GM12891 (cell line): ENCODE results near the gene MAP2K2.

Experiments
- DNase-seq: peaks from one replicate; pipeline ENCODE4 v3.0.0; 2011; ENCODE audit warnings: low spot score; ENCODE audit not compliant: insufficient read length
- FAIRE-seq: peaks from 2 replicates; lab custom pipeline; 2011; peaks lifted over from hg19 to GRCh38; lab: Jason Lieb, UNC
- PAX5 ChIP-seq: IDR thresholded peaks from 2 replicates; pipeline ENCODE4 v1.6.1; 2011; ENCODE audit warnings: low read length, moderate library complexity, mild to moderate bottlenecking; ENCODE audit not compliant: insufficient read depth, severe bottlenecking
- POLR2A ChIP-seq: IDR thresholded peaks from 2 replicates; pipeline ENCODE4 v1.6.1; 2011; ENCODE audit warnings: low read depth, low read length, control low read depth
- POLR2AphosphoS5 ChIP-seq: IDR thresholded peaks from 2 replicates; pipeline ENCODE4 v1.6.1; 2011; ENCODE audit warnings: low read depth, low read length, control low read depth
- POU2F2 ChIP-seq: IDR thresholded peaks from 2 replicates; pipeline ENCODE4 v1.6.1; 2011; ENCODE audit warnings: low read depth, mild to moderate bottlenecking, control low read depth, low read length, moderate library complexity
- SPI1 ChIP-seq: IDR thresholded peaks from 2 replicates; pipeline ENCODE4 v1.6.1; 2011; ENCODE audit warnings: low read depth, low read length, control low read depth
- TAF1 ChIP-seq: IDR thresholded peaks from 2 replicates; pipeline ENCODE4 v1.6.1; 2011; ENCODE audit warnings: low read depth, low read length, control low read depth

MAP2K2 gene

DNA sequence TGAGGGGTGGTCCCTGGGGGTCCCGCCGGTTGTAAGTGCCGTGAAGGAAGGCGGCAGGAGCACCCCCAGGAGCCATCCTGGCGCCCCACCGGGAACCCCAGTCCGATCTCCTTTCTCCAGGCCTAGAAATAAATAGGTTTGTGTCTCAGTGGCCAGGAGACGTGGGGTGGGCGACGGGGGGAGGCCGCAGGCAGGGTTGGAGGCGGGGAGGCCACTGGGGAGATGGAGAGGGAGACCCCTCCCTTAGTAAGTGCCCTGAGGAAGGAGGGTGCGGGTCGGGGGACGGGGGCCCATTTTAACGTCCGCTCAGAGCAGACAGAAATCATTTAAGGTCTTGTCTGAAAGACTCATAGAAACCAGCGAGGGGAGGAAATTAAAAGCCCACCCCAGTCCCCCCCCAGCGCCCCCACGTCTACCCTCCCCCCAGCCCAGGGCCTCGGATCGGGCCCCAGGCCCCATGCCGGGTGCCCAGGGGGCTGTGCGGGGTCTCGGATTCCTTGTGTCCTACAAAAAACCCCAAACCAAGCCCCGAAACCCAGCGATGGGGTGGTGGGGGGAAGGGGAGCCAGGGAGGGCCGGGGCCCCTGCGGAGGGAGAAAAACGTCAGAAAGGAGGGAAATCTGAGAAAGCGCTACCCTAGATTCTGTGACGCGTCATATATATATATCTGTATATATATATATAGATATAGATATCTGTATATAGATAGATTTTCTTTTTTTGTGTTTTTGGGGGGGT lies 76.8 kb downstream of the MAP2K2 start:
- no peak for FAIRE-seq
- no peak for DNase-seq
- TF ChIP-seq POLR2A (no peak), PAX5 (no peak)

DNA sequence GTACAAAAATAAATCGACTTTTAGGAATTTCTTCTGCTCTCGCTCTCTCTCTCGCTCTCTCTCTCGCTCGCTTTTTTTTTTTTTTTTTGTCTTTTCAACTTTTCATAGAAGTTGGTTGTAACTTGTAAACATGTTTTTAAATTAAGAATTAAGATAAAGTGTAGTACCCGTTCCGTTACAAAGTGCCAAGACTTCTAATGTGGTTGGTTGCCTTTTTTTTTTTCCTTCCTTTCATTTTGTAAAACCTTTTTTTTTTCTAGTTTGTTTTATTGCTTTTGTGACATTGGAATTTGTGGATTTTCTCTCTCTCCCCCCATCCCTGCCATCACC lies 77.6 kb downstream of the MAP2K2 start:
- DNase-seq = no peak
- FAIRE-seq = no peak
- TF ChIP-seq POU2F2 (no peak), PAX5 (no peak), TAF1 (no peak), SPI1 (no peak), POLR2A (no peak), POLR2AphosphoS5 (no peak)

DNA sequence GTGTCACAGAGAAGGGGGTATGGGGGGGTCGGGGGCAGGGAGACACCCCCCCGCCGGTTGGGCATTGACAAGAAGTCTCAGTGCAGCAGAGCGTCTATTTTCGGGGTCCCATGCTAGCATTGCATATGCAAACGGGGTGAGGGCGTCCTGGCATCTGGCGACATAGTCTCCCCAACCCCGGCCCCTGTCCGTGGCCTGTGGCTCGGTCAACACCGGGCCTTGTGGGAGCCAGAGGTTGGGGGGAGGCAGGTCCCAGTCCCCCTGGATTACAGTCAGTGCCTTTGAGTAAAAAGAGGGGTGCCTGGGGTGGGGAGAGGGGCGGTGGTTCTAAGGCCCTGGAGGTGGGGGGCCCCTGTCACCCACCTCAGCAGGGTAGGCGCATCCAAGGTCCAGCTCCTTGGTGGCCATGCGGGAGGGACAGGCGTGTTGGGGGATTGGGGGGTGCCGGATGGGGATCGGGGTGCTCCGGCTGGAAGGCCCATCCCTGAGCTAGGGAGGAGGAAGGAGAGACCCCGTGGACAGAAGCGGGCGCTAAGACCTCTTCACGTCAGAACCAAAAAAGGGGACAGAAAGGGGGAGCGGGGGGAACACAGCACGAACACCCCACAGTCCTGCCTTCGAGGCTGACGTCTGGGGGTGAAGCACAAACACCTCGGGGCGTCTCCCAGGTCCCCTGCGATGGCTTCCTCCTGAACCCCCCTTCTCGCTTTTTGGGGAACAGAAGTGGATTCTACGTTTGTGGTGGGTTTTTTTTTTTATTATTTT lies 78.1 kb downstream of the MAP2K2 start:
- TF ChIP-seq POLR2A = no peak
- FAIRE-seq (no peak), DNase-seq (no peak)

DNA sequence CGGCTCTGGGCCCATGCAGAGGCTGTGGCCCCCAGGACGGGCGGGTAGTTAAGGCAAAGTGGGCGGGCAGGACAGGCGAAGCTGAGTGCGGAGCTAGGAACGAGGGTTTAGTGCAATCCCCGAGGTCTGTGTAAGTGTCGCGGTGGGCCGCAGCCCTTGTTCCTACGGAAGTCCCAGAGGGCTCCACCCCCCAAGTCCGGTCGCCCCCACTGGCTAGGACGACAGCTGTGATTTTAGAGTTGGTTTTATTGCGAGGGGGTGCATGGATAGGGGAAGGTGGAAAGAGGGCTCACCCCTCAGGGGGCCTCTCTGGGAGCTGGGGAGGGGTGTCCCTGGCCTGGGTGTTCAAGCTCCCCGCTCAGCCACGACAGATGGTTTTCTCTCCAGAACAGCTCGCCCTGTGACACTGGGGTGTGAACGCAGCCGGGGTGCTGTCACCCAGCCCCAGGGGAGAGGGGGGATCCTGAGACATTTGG lies 78.9 kb downstream of the MAP2K2 start:
- FAIRE-seq = no peak
- DNase-seq = no peak
- TF ChIP-seq POLR2A (no peak), POLR2AphosphoS5 (0 out of 2 replicates have a peak, but pooled peaks have one; percentile 19)

DNA sequence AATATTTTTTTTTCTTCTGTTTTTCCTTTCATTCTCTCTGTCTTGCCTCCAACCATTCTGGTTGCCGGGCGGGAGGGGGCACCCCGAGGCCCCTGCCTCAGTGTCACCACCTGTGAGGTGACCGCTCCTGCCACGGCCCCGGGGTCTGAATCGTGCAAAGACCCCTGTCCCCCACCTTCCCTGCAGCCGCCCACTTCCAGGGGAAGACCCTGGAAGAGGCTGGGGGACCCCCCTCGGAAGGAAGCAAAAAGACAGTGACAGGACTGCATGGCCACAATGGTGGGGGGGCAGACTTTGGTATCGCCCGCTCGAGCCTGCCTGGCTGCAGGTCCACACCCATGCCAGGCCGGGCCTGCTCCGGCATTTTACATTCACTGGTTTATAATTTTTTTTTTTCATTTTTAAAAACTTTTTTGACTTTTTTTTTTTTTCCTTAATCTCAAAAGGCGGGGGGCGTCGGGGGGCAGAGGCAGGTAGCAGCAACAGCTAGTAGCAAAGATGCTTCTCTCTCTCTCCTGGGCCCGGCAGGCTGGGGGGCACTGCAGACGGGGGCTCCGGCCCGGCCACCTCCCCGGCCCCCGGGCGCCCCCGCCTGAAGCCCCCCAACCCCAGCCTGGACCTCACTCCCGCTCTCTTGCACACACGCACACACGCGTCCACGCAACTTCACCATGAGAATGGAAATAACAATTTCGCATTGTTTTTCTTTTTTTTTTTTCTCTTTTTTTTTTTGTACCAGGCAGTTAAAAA lies 79.8 kb downstream of the MAP2K2 start:
- no peak for FAIRE-seq
- TF ChIP-seq POU2F2 = no peak
- TF ChIP-seq TAF1 = no peak
- no peak for TF ChIP-seq POLR2AphosphoS5
- DNase-seq = no peak

DNA sequence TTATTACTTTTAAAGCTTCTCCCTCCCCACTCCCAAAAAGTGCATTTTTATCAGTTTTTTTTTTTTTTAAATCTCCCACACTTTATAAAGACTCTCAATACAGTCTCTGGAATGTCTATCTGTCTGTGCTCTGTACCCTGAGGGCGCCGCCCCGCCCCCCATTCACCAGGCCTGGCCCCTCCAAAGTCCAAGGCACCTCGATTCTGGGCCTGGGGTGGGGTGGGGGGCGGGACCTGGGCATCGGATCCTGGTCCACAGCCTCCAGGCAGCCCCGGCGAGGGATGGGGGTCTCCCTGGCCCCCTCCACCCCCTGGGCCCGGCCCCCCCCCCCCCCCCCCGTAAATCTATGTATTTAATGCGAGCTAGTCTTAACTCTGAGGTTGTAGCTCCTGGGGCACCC lies 80.5 kb downstream of the MAP2K2 start:
- no peak for TF ChIP-seq PAX5
- no peak for TF ChIP-seq POLR2AphosphoS5
- no peak for TF ChIP-seq POU2F2
- DNase-seq = no peak
- no peak for FAIRE-seq

DNA sequence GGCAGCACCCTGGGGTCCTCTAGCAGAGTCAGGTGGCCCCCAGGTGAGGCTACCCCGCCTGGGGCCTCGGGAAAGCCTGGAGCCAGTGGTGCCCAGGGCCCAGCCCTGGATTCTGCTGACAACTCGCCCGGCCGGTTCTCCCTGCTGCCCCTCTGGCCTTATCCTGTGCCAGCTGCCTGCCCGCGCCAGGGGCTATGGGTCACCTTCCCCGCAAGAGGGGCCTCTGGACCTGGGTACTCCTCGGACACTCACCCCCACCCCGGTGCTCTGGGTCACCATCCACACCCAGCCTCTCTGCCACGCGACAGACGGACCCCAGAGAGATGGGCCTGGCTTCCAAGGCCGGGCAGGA lies 81.2 kb downstream of the MAP2K2 start:
- DNase-seq (no peak), FAIRE-seq (no peak)
- TF ChIP-seq POLR2A (no peak), TAF1 (no peak), PAX5 (no peak), POLR2AphosphoS5 (no peak), POU2F2 (no peak), SPI1 (no peak)

DNA sequence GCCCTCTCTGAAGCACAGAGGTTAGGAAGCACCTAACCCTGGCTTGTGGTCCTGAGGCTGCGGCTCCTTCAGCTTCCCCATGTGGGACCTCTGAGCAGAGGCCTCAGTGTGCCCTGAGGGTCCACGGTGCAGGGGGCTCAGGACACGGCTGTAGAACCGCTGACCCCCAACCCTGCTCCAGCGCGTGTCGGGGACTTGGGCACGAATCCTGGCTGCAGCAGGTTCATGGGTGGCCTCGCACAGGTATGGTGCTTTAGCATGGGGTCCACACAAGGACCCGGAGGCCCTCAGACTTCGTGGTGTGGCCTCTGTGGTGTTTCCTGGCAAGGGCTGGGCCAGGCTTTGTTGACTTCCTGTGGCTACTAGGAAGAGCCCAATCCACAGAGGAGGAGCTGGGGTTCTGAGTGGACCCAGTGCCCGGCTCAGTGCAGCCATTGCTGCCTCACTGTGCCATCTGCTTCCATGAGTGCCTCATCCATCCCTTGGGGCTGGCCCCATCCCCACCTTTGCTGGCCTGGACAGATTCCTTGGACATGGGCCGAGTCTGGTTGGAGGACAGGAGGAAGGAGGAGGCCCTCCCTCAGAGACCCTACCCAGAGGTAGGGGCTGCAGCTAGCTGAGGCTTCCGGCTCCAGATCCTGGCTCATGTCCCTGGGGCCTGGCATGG lies 81.7 kb downstream of the MAP2K2 start:
- no peak for DNase-seq
- no peak for FAIRE-seq
- TF ChIP-seq POLR2A = no peak
- no peak for TF ChIP-seq POLR2AphosphoS5
- TF ChIP-seq TAF1 = no peak
- no peak for TF ChIP-seq SPI1
- TF ChIP-seq PAX5 = no peak
- TF ChIP-seq POU2F2 = no peak
